Panc1 (cell line): Measurements from ENCODE around the gene TMEM258.

Source experiments
- POLR2AphosphoS5 ChIP-seq: IDR thresholded peaks from 2 replicates; pipeline ENCODE4 v1.6.1; 2012; ENCODE audit warnings: mild to moderate bottlenecking, low read depth, low read length, moderate library complexity
- TF ChIP-seq, protein P1 (sequence below): fragments of 450-650 bp; IDR thresholded peaks from 2 replicates; pipeline ENCODE4 v1.5.1; 2017; ENCODE audit warnings: mild to moderate bottlenecking
- TF ChIP-seq, protein P2 (sequence below), 2 experiments: IDR thresholded peaks; 2 replicates each; pipeline ENCODE4 v1.6.1; 2011 to 2012; ENCODE audit warnings: low read depth in 2 of 2, control low read depth in 1 of 2, low read length in 1 of 2, mild to moderate bottlenecking in 1 of 2, moderate library complexity in 1 of 2; ENCODE audit not compliant: insufficient read depth in 1 of 2

DNA sequence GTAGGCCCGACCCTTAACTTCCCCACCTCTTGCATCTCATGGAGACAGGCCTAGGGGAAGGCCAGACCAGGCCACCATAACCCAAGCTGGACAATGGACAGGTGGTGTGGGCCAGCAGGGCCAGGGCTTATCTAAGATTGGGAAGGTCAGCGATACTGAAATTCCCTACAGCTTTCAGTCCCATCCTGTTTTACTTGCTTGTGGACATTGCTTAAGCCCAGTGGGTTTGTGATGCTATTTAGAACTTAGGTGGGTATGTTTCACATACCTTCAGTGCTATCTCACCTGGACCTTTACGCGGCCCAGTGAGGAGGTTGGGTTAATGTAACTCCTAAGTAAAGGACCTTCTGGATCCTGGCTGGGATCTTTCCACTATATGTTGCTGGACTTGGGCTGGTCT is 37.4 kb upstream of the TMEM258 start:
- TF ChIP-seq, protein P1, sequence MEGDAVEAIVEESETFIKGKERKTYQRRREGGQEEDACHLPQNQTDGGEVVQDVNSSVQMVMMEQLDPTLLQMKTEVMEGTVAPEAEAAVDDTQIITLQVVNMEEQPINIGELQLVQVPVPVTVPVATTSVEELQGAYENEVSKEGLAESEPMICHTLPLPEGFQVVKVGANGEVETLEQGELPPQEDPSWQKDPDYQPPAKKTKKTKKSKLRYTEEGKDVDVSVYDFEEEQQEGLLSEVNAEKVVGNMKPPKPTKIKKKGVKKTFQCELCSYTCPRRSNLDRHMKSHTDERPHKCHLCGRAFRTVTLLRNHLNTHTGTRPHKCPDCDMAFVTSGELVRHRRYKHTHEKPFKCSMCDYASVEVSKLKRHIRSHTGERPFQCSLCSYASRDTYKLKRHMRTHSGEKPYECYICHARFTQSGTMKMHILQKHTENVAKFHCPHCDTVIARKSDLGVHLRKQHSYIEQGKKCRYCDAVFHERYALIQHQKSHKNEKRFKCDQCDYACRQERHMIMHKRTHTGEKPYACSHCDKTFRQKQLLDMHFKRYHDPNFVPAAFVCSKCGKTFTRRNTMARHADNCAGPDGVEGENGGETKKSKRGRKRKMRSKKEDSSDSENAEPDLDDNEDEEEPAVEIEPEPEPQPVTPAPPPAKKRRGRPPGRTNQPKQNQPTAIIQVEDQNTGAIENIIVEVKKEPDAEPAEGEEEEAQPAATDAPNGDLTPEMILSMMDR: no peak
- TF ChIP-seq, protein P2, sequence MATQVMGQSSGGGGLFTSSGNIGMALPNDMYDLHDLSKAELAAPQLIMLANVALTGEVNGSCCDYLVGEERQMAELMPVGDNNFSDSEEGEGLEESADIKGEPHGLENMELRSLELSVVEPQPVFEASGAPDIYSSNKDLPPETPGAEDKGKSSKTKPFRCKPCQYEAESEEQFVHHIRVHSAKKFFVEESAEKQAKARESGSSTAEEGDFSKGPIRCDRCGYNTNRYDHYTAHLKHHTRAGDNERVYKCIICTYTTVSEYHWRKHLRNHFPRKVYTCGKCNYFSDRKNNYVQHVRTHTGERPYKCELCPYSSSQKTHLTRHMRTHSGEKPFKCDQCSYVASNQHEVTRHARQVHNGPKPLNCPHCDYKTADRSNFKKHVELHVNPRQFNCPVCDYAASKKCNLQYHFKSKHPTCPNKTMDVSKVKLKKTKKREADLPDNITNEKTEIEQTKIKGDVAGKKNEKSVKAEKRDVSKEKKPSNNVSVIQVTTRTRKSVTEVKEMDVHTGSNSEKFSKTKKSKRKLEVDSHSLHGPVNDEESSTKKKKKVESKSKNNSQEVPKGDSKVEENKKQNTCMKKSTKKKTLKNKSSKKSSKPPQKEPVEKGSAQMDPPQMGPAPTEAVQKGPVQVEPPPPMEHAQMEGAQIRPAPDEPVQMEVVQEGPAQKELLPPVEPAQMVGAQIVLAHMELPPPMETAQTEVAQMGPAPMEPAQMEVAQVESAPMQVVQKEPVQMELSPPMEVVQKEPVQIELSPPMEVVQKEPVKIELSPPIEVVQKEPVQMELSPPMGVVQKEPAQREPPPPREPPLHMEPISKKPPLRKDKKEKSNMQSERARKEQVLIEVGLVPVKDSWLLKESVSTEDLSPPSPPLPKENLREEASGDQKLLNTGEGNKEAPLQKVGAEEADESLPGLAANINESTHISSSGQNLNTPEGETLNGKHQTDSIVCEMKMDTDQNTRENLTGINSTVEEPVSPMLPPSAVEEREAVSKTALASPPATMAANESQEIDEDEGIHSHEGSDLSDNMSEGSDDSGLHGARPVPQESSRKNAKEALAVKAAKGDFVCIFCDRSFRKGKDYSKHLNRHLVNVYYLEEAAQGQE (IDR thresholded peaks at IDR 0.05; ENCODE audit: insufficient read depth in 1 of 2, low read depth in 2 of 2, low read length in 1 of 2): no peak
- TF ChIP-seq POLR2AphosphoS5: no peak
